Vagina (tissue), 2 donors: ENCODE data around the gene QRICH2. TPM values are rescaled to one million over a fixed set of nuclear protein-coding genes. Genes with fewer than 3 reads are reported as not detected.
"Not testable (repeated sequence)": the region's sequence is repeated elsewhere in the genome, so short reads cannot be mapped to it uniquely, and the experiment has no call there.

Experiments used
- DNase-seq, 2 donors: peaks; one replicate each; pipeline ENCODE4 v3.0.0-alpha.2; 2017; ENCODE audit errors: extremely low spot score in 2 of 2
- H3K27ac ChIP-seq: fragments of 200-600 bp; sonication (generic); one replicate; pipeline ENCODE4 v1.5.1; 2019
- H3K27me3 ChIP-seq: fragments of 200-600 bp; sonication (generic); one replicate; pipeline ENCODE4 v1.5.1; 2019
- H3K36me3 ChIP-seq, 2 donors: fragments of 200-600 bp; sonication (generic); one replicate each; pipeline ENCODE4 v1.5.1; 2017 to 2019
- H3K4me1 ChIP-seq: fragments of 200-600 bp; sonication (generic); one replicate; pipeline ENCODE4 v1.5.1; 2019
- H3K4me3 ChIP-seq, 2 donors: fragments of 200-600 bp; sonication (generic); 1 replicate in 1 of 2; 2 replicates in 1 of 2; pipeline ENCODE4 v1.5.1; 2016 to 2019
- H3K9me3 ChIP-seq: fragments of 200-600 bp; sonication (generic); one replicate; pipeline ENCODE4 v1.5.1; 2019
- CTCF ChIP-seq, 3 experiments: fragments of 450-650 bp in 2 of 3; fragments of 200-600 bp in 1 of 3; sonication (generic) in 1 of 3; IDR thresholded peaks; one replicate each; pipeline ENCODE4 v1.5.1; 2017 to 2019; ENCODE audit warnings: antibody characterized with exemption in 3 of 3, mild to moderate bottlenecking in 2 of 3, moderate library complexity in 2 of 3
- POLR2A ChIP-seq, 2 donors: fragments of 450-650 bp; IDR thresholded peaks; one replicate each; pipeline ENCODE4 v1.6.1; 2017; ENCODE audit warnings: antibody characterized with exemption in 2 of 2, mild to moderate bottlenecking in 2 of 2, moderate library complexity in 2 of 2
- POLR2AphosphoS5 ChIP-seq, 2 donors: sonication (generic); formaldehyde crosslinking; IDR thresholded peaks; one replicate each; pipeline ENCODE4 v1.9.0; 2017; ENCODE audit warnings: antibody characterized with exemption in 2 of 2, mild to moderate bottlenecking in 2 of 2, low read depth in 1 of 2; ENCODE audit not compliant: insufficient read depth in 1 of 2
- intact Hi-C: fragments of 100-400 bp; cut with DNase I; formaldehyde crosslinking; loops from one replicate; pipeline ENCODE4 v1.15.1; 2023
- total RNA-seq: library from RNA; depleted of rRNA; stranded (reverse); fragments of >200 nt; gene quantifications from one replicate; pipeline ENCODE4 v1.2.3, GENCODE V29; 2016

Gene QRICH2
- total RNA-seq, 1 donor from 2014 or later = 10.8 TPM

GRCh38 chr17:76309461-76309860 lies 1.4 kb upstream of the QRICH2 start:
- intact Hi-C loops = loop anchor here (10.0 kb wide), 1 partner anchor 185 kb away; no protein-coding TSS in a partner anchor
- H3K36me3 ChIP-seq = peaks cover 0 to 28% of the 10 kb centered on the region in 2 donors

GRCh38 chr17:76307299-76307965 lies 644 bp downstream of the QRICH2 start:
- Histone ChIP-seq H3K4me1 (no peaks in the 10 kb centered on the region), H3K36me3 (peaks cover 0 to 14% of the 10 kb centered on the region in 2 donors), H3K4me3 (no peak overlapping the region), H3K27ac (no peak overlapping the region), H3K9me3 (no peaks in the 10 kb centered on the region), H3K27me3 (no peaks in the 10 kb centered on the region)
- intact Hi-C loops = loop anchor here (2.0 to 10.0 kb wide), 2 partner anchors 89 to 187 kb away; no protein-coding TSS in a partner anchor
- TF ChIP-seq CTCF (IDR thresholded peaks at IDR 0.05) (no peak), POLR2AphosphoS5 (IDR thresholded peaks at IDR 0.05; ENCODE audit: insufficient read depth in 1 of 2, low read depth in 1 of 2) (no peak), POLR2A (IDR thresholded peaks at IDR 0.05) (no peak)
- no peak for DNase-seq

More at GRCh38 chr17:76309461-76309860, 1.4 kb upstream of the QRICH2 start:
- H3K4me3 ChIP-seq = no peak overlapping the region
- no peak overlapping the region for H3K27ac ChIP-seq
- H3K4me1 ChIP-seq = no peaks in the 10 kb centered on the region
- no peak for DNase-seq
- H3K27me3 ChIP-seq = no peaks in the 10 kb centered on the region
- H3K9me3 ChIP-seq = no peaks in the 10 kb centered on the region
- no peak for TF ChIP-seq POLR2A (IDR thresholded peaks at IDR 0.05)

- not testable (repeated sequence) for H3K4me1 ChIP-seq, H3K27me3 ChIP-seq, H3K27ac ChIP-seq, H3K9me3 ChIP-seq, DNase-seq, H3K4me3 ChIP-seq, H3K36me3 ChIP-seq
- intact Hi-C loops = loop anchor here (10.0 kb wide), 1 partner anchor 190 kb away; no protein-coding TSS in a partner anchor
Observed at GRCh38 chr17:76305135-76305454, 3.0 kb downstream of the QRICH2 start.

GRCh38 chr17:76304226-76305134 lies 3.6 kb downstream of the QRICH2 start:
- no peak for TF ChIP-seq POLR2A (IDR thresholded peaks at IDR 0.05)
- no peak for TF ChIP-seq CTCF (IDR thresholded peaks at IDR 0.05)
- no peak for TF ChIP-seq POLR2AphosphoS5 (IDR thresholded peaks at IDR 0.05; ENCODE audit: insufficient read depth in 1 of 2, low read depth in 1 of 2)
- Histone ChIP-seq H3K36me3 (no peaks in the 10 kb centered on the region), H3K4me1 (no peaks in the 10 kb centered on the region), H3K4me3 (no peak overlapping the region), H3K9me3 (no peaks in the 10 kb centered on the region), H3K27ac (no peak overlapping the region), H3K27me3 (no peaks in the 10 kb centered on the region)
- no peak for DNase-seq
- intact Hi-C loops = loop anchor here (10.0 kb wide), 1 partner anchor 190 kb away; no protein-coding TSS in a partner anchor

- no peaks in the 10 kb centered on the region for H3K36me3 ChIP-seq
- H3K27me3 ChIP-seq = no peaks in the 10 kb centered on the region
- no peak overlapping the region for H3K4me3 ChIP-seq
- no peak overlapping the region for H3K27ac ChIP-seq
- intact Hi-C loops = no loop called here
- H3K4me1 ChIP-seq = no peaks in the 10 kb centered on the region
- TF ChIP-seq CTCF (IDR thresholded peaks at IDR 0.05) = no peak
- no peak for TF ChIP-seq POLR2AphosphoS5 (IDR thresholded peaks at IDR 0.05; ENCODE audit: insufficient read depth in 1 of 2, low read depth in 1 of 2)
- no peak for TF ChIP-seq POLR2A (IDR thresholded peaks at IDR 0.05)
- H3K9me3 ChIP-seq = no peaks in the 10 kb centered on the region
- no peak for DNase-seq
Observed at GRCh38 chr17:76297436-76297835, 10.6 kb downstream of the QRICH2 start.

- H3K36me3 ChIP-seq = no peaks in the 10 kb centered on the region
- no peak overlapping the region for H3K27ac ChIP-seq
- H3K4me3 ChIP-seq = no peak overlapping the region
- no peak for TF ChIP-seq POLR2AphosphoS5 (IDR thresholded peaks at IDR 0.05; ENCODE audit: insufficient read depth in 1 of 2, low read depth in 1 of 2)
- no peak for TF ChIP-seq CTCF (IDR thresholded peaks at IDR 0.05)
- no peak for TF ChIP-seq POLR2A (IDR thresholded peaks at IDR 0.05)
- H3K9me3 ChIP-seq = no peaks in the 10 kb centered on the region
- intact Hi-C loops = no loop called here
- no peak for DNase-seq
- H3K27me3 ChIP-seq = no peaks in the 10 kb centered on the region
- H3K4me1 ChIP-seq = no peaks in the 10 kb centered on the region
Observed at GRCh38 chr17:76296889-76297288, 11.2 kb downstream of the QRICH2 start.
